ENCODE results near the gene RALGAPA2. TPM values are rescaled to one million over a fixed set of nuclear protein-coding genes. Genes with fewer than 3 reads are reported as not detected.

RALGAPA2 gene
- total RNA-seq, 1 donor, result 6.2 TPM

DNA sequence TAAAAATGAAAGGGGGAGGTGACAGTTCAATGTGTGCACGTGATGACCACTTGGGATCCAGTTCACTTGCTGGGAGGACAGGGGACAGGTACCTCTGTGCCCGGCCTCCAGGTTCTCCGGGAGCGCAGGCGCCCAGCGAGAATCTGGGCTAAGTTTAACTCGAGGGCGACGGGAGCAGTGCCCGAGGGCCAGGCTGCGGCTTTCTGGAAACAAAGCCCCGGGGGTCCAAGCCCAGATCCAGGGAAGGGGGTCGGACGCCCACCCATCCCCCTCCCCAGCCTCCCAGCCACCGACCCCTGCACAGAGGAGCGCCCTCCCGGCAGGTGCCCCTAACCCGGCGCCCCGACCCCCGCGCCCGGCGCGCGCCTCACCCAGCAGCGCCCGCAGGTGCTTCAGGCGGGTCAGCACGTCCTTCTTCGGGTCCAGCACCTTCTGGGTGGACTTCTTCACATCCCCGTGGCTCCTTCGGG, 405 bp downstream of the RALGAPA2 start:
- H3K4me2 ChIP-seq (ENCODE audit: insufficient read depth, low read length), result peak overlapping the region; percentile 85

DNA sequence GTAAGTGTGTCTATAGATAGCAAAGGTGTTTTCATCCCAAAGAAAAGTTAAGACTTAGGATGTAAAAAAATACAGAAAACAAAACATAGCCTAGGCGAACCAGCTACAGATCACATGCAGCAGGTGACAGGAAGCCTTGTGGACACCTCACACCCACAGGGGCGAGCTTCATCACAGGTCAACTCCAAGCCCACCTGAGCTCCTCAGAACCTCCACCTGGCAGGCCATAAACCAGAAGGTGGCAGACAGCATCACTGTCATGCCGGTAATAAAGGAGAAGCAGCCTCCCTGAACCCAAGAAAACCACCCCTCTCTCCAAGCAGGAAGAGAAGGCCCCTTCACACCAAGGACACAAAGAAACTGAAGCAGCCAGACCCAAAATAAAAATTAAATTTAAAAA, 1.0 kb downstream of the RALGAPA2 start:
- H3K36me3 ChIP-seq (ENCODE audit: insufficient read depth, low read length), result no peaks in the 10 kb centered on the region
- H3K4me1 ChIP-seq (ENCODE audit: insufficient read depth, low read length), result peaks cover 11% of the 10 kb centered on the region
- H3K27ac ChIP-seq (ENCODE audit: low read depth, low read length), result no peak overlapping the region
- H3K27me3 ChIP-seq (ENCODE audit: insufficient read depth, low read length), result no peaks in the 10 kb centered on the region
- H3K79me2 ChIP-seq (ENCODE audit: insufficient read depth, low read length), result peaks cover 3% of the 10 kb centered on the region
- H2AFZ ChIP-seq (ENCODE audit: low read length), result peak overlapping the region; percentile 78
- no peaks in the 10 kb centered on the region for H3K9me3 ChIP-seq (ENCODE audit: low read depth, low read length)
- H3K4me2 ChIP-seq (ENCODE audit: insufficient read depth, low read length), result peak overlapping the region; percentile 85
- no peak for DNase-seq (ENCODE audit: insufficient read length, low spot score, missing footprints)
- H4K20me1 ChIP-seq (ENCODE audit: insufficient read depth, low read length), result no peaks in the 10 kb centered on the region
- H3K4me3 ChIP-seq (ENCODE audit: insufficient read depth, low read length), result peak overlapping the region; percentile 85
- TF ChIP-seq, protein P1, sequence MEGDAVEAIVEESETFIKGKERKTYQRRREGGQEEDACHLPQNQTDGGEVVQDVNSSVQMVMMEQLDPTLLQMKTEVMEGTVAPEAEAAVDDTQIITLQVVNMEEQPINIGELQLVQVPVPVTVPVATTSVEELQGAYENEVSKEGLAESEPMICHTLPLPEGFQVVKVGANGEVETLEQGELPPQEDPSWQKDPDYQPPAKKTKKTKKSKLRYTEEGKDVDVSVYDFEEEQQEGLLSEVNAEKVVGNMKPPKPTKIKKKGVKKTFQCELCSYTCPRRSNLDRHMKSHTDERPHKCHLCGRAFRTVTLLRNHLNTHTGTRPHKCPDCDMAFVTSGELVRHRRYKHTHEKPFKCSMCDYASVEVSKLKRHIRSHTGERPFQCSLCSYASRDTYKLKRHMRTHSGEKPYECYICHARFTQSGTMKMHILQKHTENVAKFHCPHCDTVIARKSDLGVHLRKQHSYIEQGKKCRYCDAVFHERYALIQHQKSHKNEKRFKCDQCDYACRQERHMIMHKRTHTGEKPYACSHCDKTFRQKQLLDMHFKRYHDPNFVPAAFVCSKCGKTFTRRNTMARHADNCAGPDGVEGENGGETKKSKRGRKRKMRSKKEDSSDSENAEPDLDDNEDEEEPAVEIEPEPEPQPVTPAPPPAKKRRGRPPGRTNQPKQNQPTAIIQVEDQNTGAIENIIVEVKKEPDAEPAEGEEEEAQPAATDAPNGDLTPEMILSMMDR (IDR thresholded peaks at IDR 0.05; ENCODE audit: extremely low read depth, low read depth, low read length), result no peak

More for the DNA sequence above, 405 bp downstream of the RALGAPA2 start:
- Histone ChIP-seq H4K20me1 (ENCODE audit: insufficient read depth, low read length) (no peaks in the 10 kb centered on the region), H3K79me2 (ENCODE audit: insufficient read depth, low read length) (peaks cover 3% of the 10 kb centered on the region), H3K9me3 (ENCODE audit: low read depth, low read length) (no peaks in the 10 kb centered on the region), H3K27ac (ENCODE audit: low read depth, low read length) (no peak overlapping the region), H3K27me3 (ENCODE audit: insufficient read depth, low read length) (no peaks in the 10 kb centered on the region), H3K4me1 (ENCODE audit: insufficient read depth, low read length) (peaks cover 11% of the 10 kb centered on the region), H3K4me3 (ENCODE audit: insufficient read depth, low read length) (peak overlapping the region; percentile 85), H2AFZ (ENCODE audit: low read length) (peak overlapping the region; percentile 78), H3K36me3 (ENCODE audit: insufficient read depth, low read length) (no peaks in the 10 kb centered on the region)
- peak; percentile 61 for DNase-seq (ENCODE audit: insufficient read length, low spot score, missing footprints)
- TF ChIP-seq, protein P1 (IDR thresholded peaks at IDR 0.05; ENCODE audit: extremely low read depth, low read depth, low read length), result no peak

DNA sequence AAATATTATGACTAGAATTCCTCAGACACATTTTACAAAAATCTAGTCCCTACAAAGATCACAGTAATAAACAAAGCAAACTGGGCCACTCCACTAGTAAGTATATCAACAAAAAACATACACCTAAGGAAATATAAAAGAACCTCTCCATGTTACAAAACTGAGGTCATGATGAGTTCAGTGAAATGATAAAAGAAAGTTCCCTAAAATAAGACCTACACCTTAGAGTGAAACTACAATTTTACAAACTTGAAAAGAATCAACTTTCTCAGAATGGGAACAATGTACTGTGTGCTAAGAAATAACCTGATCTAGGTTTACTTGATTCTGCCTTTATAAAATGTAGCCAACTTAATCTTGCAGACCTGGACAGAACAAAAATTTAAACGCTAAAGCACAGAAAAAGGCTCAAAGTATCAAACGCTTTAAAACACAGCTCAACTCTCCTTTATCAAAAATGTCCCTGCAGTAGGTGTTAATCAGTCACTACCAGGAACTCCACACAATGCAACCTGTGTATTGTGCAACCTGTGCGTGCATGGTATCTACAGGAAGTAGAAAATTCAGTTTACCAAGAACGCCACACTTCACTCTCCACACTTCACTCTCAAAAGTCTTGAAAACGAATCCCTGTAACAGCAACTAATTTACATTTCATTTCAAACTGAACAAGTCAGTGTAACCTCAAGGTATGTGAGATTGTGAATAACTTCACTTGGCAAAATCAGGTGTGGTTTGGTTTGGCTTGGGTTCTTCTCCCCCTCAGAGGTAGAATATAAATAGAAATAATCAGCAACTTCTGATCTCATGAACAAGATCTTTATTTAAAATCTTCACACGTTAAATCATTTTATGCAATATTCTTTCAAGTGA, 1.8 kb downstream of the RALGAPA2 start:
- TF ChIP-seq, protein P1 (IDR thresholded peaks at IDR 0.05; ENCODE audit: extremely low read depth, low read depth, low read length), result no peak
- Histone ChIP-seq H3K4me1 (ENCODE audit: insufficient read depth, low read length) (peaks cover 11% of the 10 kb centered on the region), H3K27ac (ENCODE audit: low read depth, low read length) (no peak overlapping the region), H2AFZ (ENCODE audit: low read length) (no peak overlapping the region), H3K79me2 (ENCODE audit: insufficient read depth, low read length) (peaks cover 3% of the 10 kb centered on the region), H3K4me3 (ENCODE audit: insufficient read depth, low read length) (no peak overlapping the region), H4K20me1 (ENCODE audit: insufficient read depth, low read length) (no peaks in the 10 kb centered on the region), H3K4me2 (ENCODE audit: insufficient read depth, low read length) (peak overlapping the region; percentile 85), H3K9me3 (ENCODE audit: low read depth, low read length) (no peaks in the 10 kb centered on the region), H3K36me3 (ENCODE audit: insufficient read depth, low read length) (no peaks in the 10 kb centered on the region), H3K27me3 (ENCODE audit: insufficient read depth, low read length) (no peaks in the 10 kb centered on the region)
- DNase-seq (ENCODE audit: insufficient read length, low spot score, missing footprints), result no peak

DNA sequence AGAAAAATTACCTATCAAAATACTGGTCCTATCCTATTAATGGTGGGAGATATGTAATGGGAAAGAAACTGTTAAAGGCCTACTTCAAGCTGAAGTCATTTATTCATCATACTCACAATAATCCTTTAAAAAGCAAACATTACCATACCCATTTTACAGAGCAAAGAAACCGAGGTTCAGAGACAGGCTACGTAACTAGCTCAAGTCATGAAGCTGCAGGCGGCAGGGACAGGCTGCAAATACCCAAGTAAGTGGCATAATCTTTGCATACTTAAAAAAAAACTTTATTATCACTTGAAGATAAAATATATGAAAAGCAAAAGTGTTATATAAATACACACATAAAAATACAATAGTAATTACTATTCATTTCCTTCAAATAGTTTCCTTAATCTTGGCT, 2.6 kb downstream of the RALGAPA2 start:
- no peaks in the 10 kb centered on the region for H3K27me3 ChIP-seq (ENCODE audit: insufficient read depth, low read length)
- H3K36me3 ChIP-seq (ENCODE audit: insufficient read depth, low read length), result no peaks in the 10 kb centered on the region
- no peak for DNase-seq (ENCODE audit: insufficient read length, low spot score, missing footprints)
- no peaks in the 10 kb centered on the region for H4K20me1 ChIP-seq (ENCODE audit: insufficient read depth, low read length)
- H3K4me3 ChIP-seq (ENCODE audit: insufficient read depth, low read length), result no peak overlapping the region
- no peak overlapping the region for H2AFZ ChIP-seq (ENCODE audit: low read length)
- H3K79me2 ChIP-seq (ENCODE audit: insufficient read depth, low read length), result peaks cover 3% of the 10 kb centered on the region
- TF ChIP-seq, protein P1 (IDR thresholded peaks at IDR 0.05; ENCODE audit: extremely low read depth, low read depth, low read length), result no peak
- H3K27ac ChIP-seq (ENCODE audit: low read depth, low read length), result no peak overlapping the region
- no peak overlapping the region for H3K4me2 ChIP-seq (ENCODE audit: insufficient read depth, low read length)
- H3K9me3 ChIP-seq (ENCODE audit: low read depth, low read length), result no peaks in the 10 kb centered on the region
- peaks cover 11% of the 10 kb centered on the region for H3K4me1 ChIP-seq (ENCODE audit: insufficient read depth, low read length)

Measured in osteoblast (primary cell).